H1 (cell line): ENCODE data around the gene PRKAB1. TPM values are rescaled to one million over a fixed set of nuclear protein-coding genes. Genes with fewer than 3 reads are reported as not detected.

Source experiments
- CTCF ChIA-PET: fragments of 300-600 bp; sonication (Branson Sonifier 250); formaldehyde crosslinking; loops from one replicate; lab custom pipeline; 2021; ENCODE audit not compliant: partially characterized antibody; lab: Charles Lee
- POLR2A ChIA-PET: fragments of 300-600 bp; sonication (Branson Sonifier 250); formaldehyde crosslinking; loops from one replicate; lab custom pipeline; 2021; ENCODE audit warnings: inconsistent platforms; ENCODE audit not compliant: partially characterized antibody; lab: Charles Lee
- DNase-seq, 2 experiments: peaks; one replicate each; pipeline versions ENCODE4 v3.0.0 to v3.0.0-alpha.2; 2010 to 2022; ENCODE audit warnings: low spot score in 2 of 2, low read depth in 1 of 2, mixed read lengths in 1 of 2
- FAIRE-seq: peaks from 2 replicates; lab custom pipeline; 2011; peaks lifted over from hg19 to GRCh38; lab: Jason Lieb, UNC
- H2AFZ ChIP-seq: 2 replicates; pipeline ENCODE4 v1.8.1; 2012; ENCODE audit warnings: low read length, inconsistent platforms
- H2AK5ac ChIP-seq: 2 replicates; pipeline ENCODE4 v1.6.1; 2013; ENCODE audit warnings: low read depth, low read length
- H2BK120ac ChIP-seq: replicated peaks from 2 replicates; pipeline ENCODE3; 2013; ENCODE audit warnings: low read depth, low read length, inconsistent platforms
- H2BK12ac ChIP-seq: 2 replicates; pipeline ENCODE4 v1.6.1; 2013; ENCODE audit warnings: low read depth, low read length
- H2BK15ac ChIP-seq: 2 replicates; pipeline ENCODE4 v1.6.1; 2013; ENCODE audit warnings: low read length
- H2BK20ac ChIP-seq: 2 replicates; pipeline ENCODE4 v1.6.1; 2013; ENCODE audit warnings: low read length
- H2BK5ac ChIP-seq: 2 replicates; pipeline ENCODE4 v1.6.1; 2013; ENCODE audit warnings: low read depth, low read length
- H3K14ac ChIP-seq: 2 replicates; pipeline ENCODE4 v1.6.1; 2013; ENCODE audit warnings: inconsistent platforms; ENCODE audit not compliant: insufficient read length
- H3K18ac ChIP-seq: 2 replicates; pipeline ENCODE4 v1.6.1; 2013; ENCODE audit warnings: low read length; ENCODE audit errors: extremely low read depth
- H3K23ac ChIP-seq: 2 replicates; pipeline ENCODE4 v1.6.1; 2013; ENCODE audit warnings: inconsistent platforms; ENCODE audit not compliant: insufficient read length
- H3K23me2 ChIP-seq: 2 replicates; pipeline ENCODE4 v1.6.1; 2013; ENCODE audit warnings: low read depth, low read length
- H3K27ac ChIP-seq: 2 replicates; pipeline ENCODE4 v1.6.1; 2011; ENCODE audit warnings: low read depth, low read length, inconsistent platforms
- H3K27me3 ChIP-seq, 4 experiments: replicated peaks in 1 of 4; 1 replicate in 1 of 4; 2 replicates in 3 of 4; pipeline versions ENCODE4 v1.6.1 to v1.8.1; 2011 to 2013; ENCODE audit warnings: low read length in 3 of 4, mild to moderate bottlenecking in 3 of 4, inconsistent platforms in 2 of 4, mixed read lengths in 2 of 4, moderate library complexity in 1 of 4; ENCODE audit not compliant: control insufficient read depth in 3 of 4, insufficient read depth in 3 of 4; ENCODE audit errors: extremely low read depth in 1 of 4
- H3K36me3 ChIP-seq, 4 experiments: 2 replicates each; pipeline versions ENCODE4 v1.6.1 to v1.8.1; 2011 to 2013; ENCODE audit warnings: mild to moderate bottlenecking in 4 of 4, low read length in 3 of 4, moderate library complexity in 2 of 4, control low read depth in 1 of 4, inconsistent platforms in 1 of 4; ENCODE audit not compliant: insufficient read depth in 4 of 4, control insufficient read depth in 2 of 4
- H3K4ac ChIP-seq: replicated peaks from 2 replicates; pipeline ENCODE3; 2013; ENCODE audit warnings: low read length, low read depth, mixed read lengths, inconsistent platforms; ENCODE audit not compliant: insufficient read length
- H3K4me1 ChIP-seq, 4 experiments: replicated peaks in 1 of 4; 1 replicate in 1 of 4; 2 replicates in 3 of 4; pipeline versions ENCODE4 v1.6.1 to v1.8.1; 2011 to 2013; ENCODE audit warnings: low read length in 3 of 4, inconsistent platforms in 2 of 4, mixed read lengths in 1 of 4; ENCODE audit not compliant: insufficient read depth in 4 of 4, control insufficient read depth in 3 of 4
- H3K4me2 ChIP-seq, 2 experiments: 2 replicates each; pipeline versions ENCODE4 v1.6.1 to v1.8.1; 2011 to 2013; ENCODE audit warnings: low read depth in 2 of 2, low read length in 2 of 2, control low read depth in 1 of 2, inconsistent platforms in 1 of 2, mild to moderate bottlenecking in 1 of 2; ENCODE audit not compliant: insufficient read depth in 1 of 2
- H3K4me3 ChIP-seq, 4 experiments: fragments of 200-600, 300-600 bp in 1 of 4; sonication (generic), shearing (Covaris generic), sonication (Bioruptor Twin) in 1 of 4; 2 replicates each; pipeline versions ENCODE4 v1.5.1 to v1.8.1; 2011 to 2016; ENCODE audit warnings: low read length in 4 of 4, low read depth in 3 of 4, control low read depth in 2 of 4, inconsistent platforms in 2 of 4, mild to moderate bottlenecking in 2 of 4, mixed read lengths in 1 of 4, moderate library complexity in 1 of 4; ENCODE audit not compliant: insufficient read depth in 2 of 4; ENCODE audit errors: extremely low read depth in 1 of 4
- H3K56ac ChIP-seq: replicated peaks from 2 replicates; pipeline ENCODE3; 2013; ENCODE audit warnings: low read depth, mild to moderate bottlenecking, mixed read lengths, low read length, inconsistent platforms; ENCODE audit not compliant: insufficient read length
- H3K79me1 ChIP-seq: 2 replicates; pipeline ENCODE4 v1.6.1; 2013; ENCODE audit warnings: low read depth, low read length, control low read depth
- H3K79me2 ChIP-seq, 2 experiments: 2 replicates each; pipeline versions ENCODE4 v1.6.1 to v1.8.1; 2012 to 2013; ENCODE audit warnings: low read length in 2 of 2, mild to moderate bottlenecking in 2 of 2, inconsistent platforms in 1 of 2; ENCODE audit not compliant: insufficient read depth in 2 of 2, control insufficient read depth in 1 of 2
- H3K9ac ChIP-seq, 4 experiments: replicated peaks in 1 of 4; 1 replicate in 1 of 4; 2 replicates in 3 of 4; pipeline versions ENCODE4 v1.6.1 to v1.8.1; 2011 to 2013; ENCODE audit warnings: low read depth in 3 of 4, low read length in 3 of 4, control low read depth in 2 of 4, mild to moderate bottlenecking in 2 of 4, moderate library complexity in 2 of 4, inconsistent platforms in 1 of 4; ENCODE audit errors: extremely low read depth in 1 of 4
- H3K9me3 ChIP-seq, 2 experiments: 2 replicates each; pipeline versions ENCODE4 v1.6.1 to v1.8.1; 2012 to 2013; ENCODE audit warnings: mild to moderate bottlenecking in 2 of 2, moderate library complexity in 2 of 2, control low read depth in 1 of 2, inconsistent platforms in 1 of 2, low read depth in 1 of 2, low read length in 1 of 2, mixed read lengths in 1 of 2; ENCODE audit not compliant: insufficient read depth in 2 of 2
- H4K20me1 ChIP-seq, 2 experiments: replicated peaks in 1 of 2; 2 replicates each; pipeline versions ENCODE3 to v1.8.1; 2011 to 2013; ENCODE audit warnings: inconsistent platforms in 2 of 2, low read length in 2 of 2, mild to moderate bottlenecking in 1 of 2; ENCODE audit not compliant: insufficient read depth in 2 of 2, control insufficient read depth in 1 of 2
- H4K5ac ChIP-seq: 2 replicates; pipeline ENCODE4 v1.6.1; 2013; ENCODE audit warnings: low read length, low read depth, mixed read lengths, inconsistent platforms; ENCODE audit not compliant: insufficient read length
- H4K8ac ChIP-seq: 2 replicates; pipeline ENCODE4 v1.8.0; 2013; ENCODE audit warnings: mild to moderate bottlenecking, moderate library complexity, low read length, inconsistent platforms; ENCODE audit not compliant: insufficient read depth; ENCODE audit errors: extremely low read depth
- H4K91ac ChIP-seq: replicated peaks from 2 replicates; pipeline ENCODE3; 2013; ENCODE audit warnings: low read length, mixed read lengths, inconsistent platforms; ENCODE audit not compliant: insufficient read length
- BCL11A ChIP-seq, 2 experiments: IDR thresholded peaks; one replicate each; pipeline ENCODE4 v1.6.1; 2011; ENCODE audit warnings: low read depth in 2 of 2, low read length in 2 of 2, mild to moderate bottlenecking in 2 of 2
- CEBPB ChIP-seq: IDR thresholded peaks from 2 replicates; pipeline ENCODE4 v1.6.1; 2012; ENCODE audit warnings: low read depth, low read length
- GABPA ChIP-seq: IDR thresholded peaks from 2 replicates; pipeline ENCODE4 v1.6.1; 2011; ENCODE audit warnings: mild to moderate bottlenecking, low read length, moderate library complexity, borderline replicate concordance; ENCODE audit not compliant: insufficient read depth
- HDAC2 ChIP-seq, 2 experiments: fragments of 300-600 bp in 1 of 2; sonication (generic) in 1 of 2; IDR thresholded peaks; 2 replicates each; pipeline ENCODE4 v1.6.1; 2011 to 2012; ENCODE audit warnings: low read depth in 2 of 2, low read length in 2 of 2, mild to moderate bottlenecking in 2 of 2, moderate library complexity in 2 of 2, borderline replicate concordance in 1 of 2, inconsistent platforms in 1 of 2
- JUND ChIP-seq: IDR thresholded peaks from 2 replicates; pipeline ENCODE4 v1.6.1; 2011; ENCODE audit warnings: mild to moderate bottlenecking, improper control_type of control experiment, low read length
- KDM5A ChIP-seq: fragments of 200-600 bp; IDR thresholded peaks from 2 replicates; pipeline ENCODE4 v1.7.1; 2012; ENCODE audit warnings: mild to moderate bottlenecking, low read length, inconsistent platforms, mixed read lengths
- POU5F1 ChIP-seq: IDR thresholded peaks from 2 replicates; pipeline ENCODE4 v1.6.1; 2011; ENCODE audit warnings: low read depth, mild to moderate bottlenecking, low read length, moderate library complexity
- SIN3A ChIP-seq, 2 experiments: IDR thresholded peaks in 1 of 2; conservative IDR thresholded peaks in 1 of 2; 2 replicates each; pipeline ENCODE4 v1.6.1; 2011 to 2012; ENCODE audit warnings: low read length in 2 of 2, improper control_type of control experiment in 1 of 2, low read depth in 1 of 2, mild to moderate bottlenecking in 1 of 2
- SP1 ChIP-seq: IDR thresholded peaks from 2 replicates; pipeline ENCODE4 v1.6.1; 2011; ENCODE audit warnings: low read depth, low read length
- SRF ChIP-seq: IDR thresholded peaks from 2 replicates; pipeline ENCODE4 v1.6.1; 2011; ENCODE audit warnings: mild to moderate bottlenecking, low read depth, low read length, moderate library complexity
- TAF7 ChIP-seq: optimal IDR thresholded peaks from 2 replicates; pipeline ENCODE3; 2011; ENCODE audit warnings: low read depth, mild to moderate bottlenecking, inconsistent platforms, low read length, moderate library complexity, borderline replicate concordance
- TBP ChIP-seq: IDR thresholded peaks from 2 replicates; pipeline ENCODE4 v1.6.1; 2011; ENCODE audit warnings: low read depth, low read length, improper control_type of control experiment
- TCF12 ChIP-seq: IDR thresholded peaks from 2 replicates; pipeline ENCODE4 v1.6.1; 2011; ENCODE audit warnings: low read depth, mild to moderate bottlenecking, low read length
- WGBS, 2 experiments: shearing (Covaris generic) in 1 of 2; methylation state at CpG; one replicate each; pipeline versions ENCODE4 v1.1.6 to v1.1.7; 2013 to 2015; ENCODE audit warnings: low lambda C conversion rate in 2 of 2, mixed read lengths in 2 of 2, inconsistent platforms in 1 of 2, low coverage in 1 of 2, missing lambda C conversion rate in 1 of 2; ENCODE audit not compliant: insufficient replicate concordance in 2 of 2, insufficient coverage in 1 of 2, insufficient read length in 1 of 2; ENCODE audit errors: extremely low coverage in 1 of 2, missing lambda C conversion rate in 1 of 2; 5-methylcytosine and 5-hydroxymethylcytosine counted together
- polyA plus RNA-seq, 7 experiments: library from polyadenylated mRNA; depleted of rRNA in 3 of 7; stranded (reverse) in 5 of 7; unstranded in 2 of 7; fragments of >200 nt in 5 of 7; fragments of 200-250 nt in 2 of 7; gene quantifications; 1 replicate in 5 of 7; 2 replicates in 1 of 7; 4 replicates in 1 of 7; pipeline versions ENCODE4 v1.2.1 to v1.2.3, GENCODE V29; 2011 to 2013; ENCODE audit warnings: missing spikeins in 2 of 7, mixed read lengths in 2 of 7
- total RNA-seq: library from RNA; stranded (reverse); fragmentation: NEBNext Ultra II Directional; extraction: Animal tissue kit (Norgen Biotek cat#: 25700); gene quantifications from 2 replicates; pipeline ENCODE4 v1.2.1, GENCODE V29; 2021

PRKAB1 gene
- total and polyA plus RNA-seq, 2 of the 8 experiments (the other 6 are each of a cell fraction or from before 2014, with no cell fraction given), result 24.0 to 32.1 TPM

GRCh38 chr12:119660076-119660475 lies 7.9 kb upstream of the PRKAB1 start:
- Histone ChIP-seq H3K79me1 (no peaks in the 10 kb centered on the region), H2BK20ac (no peak overlapping the region), H3K27ac (no peak overlapping the region), H4K8ac (no peak overlapping the region), H2AFZ (no peak overlapping the region), H2BK15ac (no peak overlapping the region), H3K23me2 (no peaks in the 10 kb centered on the region), H2BK5ac (no peak overlapping the region), H3K79me2 (no peaks in the 10 kb centered on the region), H2BK12ac (no peak overlapping the region), H2BK120ac (no peak overlapping the region), H3K27me3 (no peaks in the 10 kb centered on the region; a peak in 1 of 7 replicates)
- 93% methylated on average over 5 of the region's 5 CpGs; no CpG with 5 or more reads in 1 of the 2 experiments for WGBS, 2 experiments
- ChIA-PET POLR2A (no interaction called here), CTCF (interaction anchor here (1.1 to 2.6 kb wide), 2 partner anchors 12 to 15 kb away, joined by 3 to 19 read pairs; no protein-coding TSS in a partner anchor)
- no peak for FAIRE-seq
- no peak for DNase-seq
- TF ChIP-seq BCL11A (IDR thresholded peaks at IDR 0.05; ENCODE audit: low read depth in 2 of 2, low read length in 2 of 2) (no peak), KDM5A (no peak), TAF7 (no peak), CEBPB (no peak), SP1 (no peak), TBP (no peak), SRF (no peak), JUND (no peak), TCF12 (no peak), HDAC2 (IDR thresholded peaks at IDR 0.05; ENCODE audit: borderline replicate concordance in 1 of 2, low read depth in 2 of 2, low read length in 2 of 2) (no peak), POU5F1 (no peak), SIN3A (conservative IDR thresholded peaks at IDR 0.05 in 1 of 2, IDR thresholded peaks at IDR 0.05 in 1 of 2; ENCODE audit: low read depth in 1 of 2, low read length in 2 of 2) (no peak), GABPA (no peak)
- TF ChIP-seq, all 59 proteins: peak for 0
- H3K56ac ChIP-seq, result no peak overlapping the region
- no peak overlapping the region for H2AK5ac ChIP-seq
- no peak overlapping the region for H3K18ac ChIP-seq
- no peaks in the 10 kb centered on the region for H3K36me3 ChIP-seq
- H4K5ac ChIP-seq, result no peak overlapping the region
- H3K9ac ChIP-seq, result no peak overlapping the region
- H3K23ac ChIP-seq, result no peak overlapping the region
- no peak overlapping the region for H3K4me3 ChIP-seq
- H3K4me1 ChIP-seq, result no peaks in the 10 kb centered on the region
- H4K20me1 ChIP-seq, result no peaks in the 10 kb centered on the region
- H3K14ac ChIP-seq, result no peak overlapping the region
- H3K4ac ChIP-seq, result no peak overlapping the region
- H3K9me3 ChIP-seq, result no peaks in the 10 kb centered on the region
- no peak overlapping the region for H4K91ac ChIP-seq
- H3K4me2 ChIP-seq, result no peak overlapping the region
